ENCODE data around the gene MACF1.

MACF1 gene

GRCh38 chr1:39261712-39262221 lies 57.3 kb downstream of the MACF1 start:
- Histone ChIP-seq H2AK5ac (ENCODE audit: low read length) (no peak overlapping the region), H3K4ac (ENCODE audit: low read depth, low read length) (no peak overlapping the region), H3K23ac (ENCODE audit: low read length) (no peak overlapping the region), H2BK12ac (ENCODE audit: low read length) (no peak overlapping the region), H4K91ac (ENCODE audit: low read depth, low read length) (no peak overlapping the region), H4K12ac (ENCODE audit: low read depth, low read length) (no peak overlapping the region), H3K27ac (ENCODE audit: low read depth, low read length) (no peak overlapping the region), H3K27me3 (ENCODE audit: insufficient read depth, low read length) (no peaks in the 10 kb centered on the region), H3K4me2 (ENCODE audit: low read length) (no peak overlapping the region), H3K9ac (ENCODE audit: low read length) (no peak overlapping the region), H3K36me3 (ENCODE audit: control insufficient read depth in 1 of 2, insufficient read depth in 2 of 2, low read length in 2 of 2) (peaks cover 3 to 12% of the 10 kb centered on the region in 2 experiments), H3K18ac (ENCODE audit: low read length) (no peak overlapping the region), H2AFZ (ENCODE audit: insufficient read depth, low read length, poor library complexity) (no peak overlapping the region), H4K8ac (ENCODE audit: low read depth, low read length) (no peak overlapping the region), H3K79me2 (ENCODE audit: control insufficient read depth, insufficient read depth, low read length, poor library complexity) (no peaks in the 10 kb centered on the region), H3K79me1 (ENCODE audit: low read length) (no peaks in the 10 kb centered on the region), H3K14ac (ENCODE audit: low read length) (no peak overlapping the region), H3K4me1 (ENCODE audit: control insufficient read depth in 1 of 2, insufficient read depth in 2 of 2, low read length in 2 of 2) (no peaks in the 10 kb centered on the region), H2BK120ac (ENCODE audit: insufficient read depth, low read length, poor library complexity) (no peak overlapping the region), H3K9me3 (ENCODE audit: insufficient read depth, low read depth, low read length) (no peaks in the 10 kb centered on the region), H3K4me3 (ENCODE audit: low read depth, low read length) (no peak overlapping the region), H2BK5ac (ENCODE audit: low read depth, low read length, poor library complexity) (no peak overlapping the region)
- WGBS (ENCODE audit: extremely low coverage, insufficient coverage, insufficient read length) = no CpG with 5 or more reads among the region's 2 CpGs
- no peak for DNase-seq

GRCh38 chr1:39262802-39263201 lies 58.3 kb downstream of the MACF1 start:
- Histone ChIP-seq H3K23ac (ENCODE audit: low read length) (no peak overlapping the region), H3K27ac (ENCODE audit: low read depth, low read length) (no peak overlapping the region), H2BK5ac (ENCODE audit: low read depth, low read length, poor library complexity) (no peak overlapping the region), H3K79me1 (ENCODE audit: low read length) (no peaks in the 10 kb centered on the region), H3K4me1 (ENCODE audit: control insufficient read depth in 1 of 2, insufficient read depth in 2 of 2, low read length in 2 of 2) (no peaks in the 10 kb centered on the region), H2AK5ac (ENCODE audit: low read length) (no peak overlapping the region), H3K4me2 (ENCODE audit: low read length) (no peak overlapping the region), H2BK120ac (ENCODE audit: insufficient read depth, low read length, poor library complexity) (no peak overlapping the region), H3K4ac (ENCODE audit: low read depth, low read length) (no peak overlapping the region), H4K12ac (ENCODE audit: low read depth, low read length) (no peak overlapping the region), H3K79me2 (ENCODE audit: control insufficient read depth, insufficient read depth, low read length, poor library complexity) (no peaks in the 10 kb centered on the region), H3K36me3 (ENCODE audit: control insufficient read depth in 1 of 2, insufficient read depth in 2 of 2, low read length in 2 of 2) (peaks cover 3 to 11% of the 10 kb centered on the region in 2 experiments), H4K8ac (ENCODE audit: low read depth, low read length) (no peak overlapping the region), H3K9ac (ENCODE audit: low read length) (no peak overlapping the region), H3K14ac (ENCODE audit: low read length) (no peak overlapping the region), H3K4me3 (ENCODE audit: low read depth, low read length) (no peak overlapping the region), H2BK12ac (ENCODE audit: low read length) (no peak overlapping the region), H2AFZ (ENCODE audit: insufficient read depth, low read length, poor library complexity) (no peak overlapping the region), H3K9me3 (ENCODE audit: insufficient read depth, low read depth, low read length) (no peaks in the 10 kb centered on the region), H4K91ac (ENCODE audit: low read depth, low read length) (no peak overlapping the region), H3K18ac (ENCODE audit: low read length) (no peak overlapping the region), H3K27me3 (ENCODE audit: insufficient read depth, low read length) (no peaks in the 10 kb centered on the region)
- DNase-seq = no peak
- no CpG with 5 or more reads among the region's 4 CpGs for WGBS (ENCODE audit: extremely low coverage, insufficient coverage, insufficient read length)

- no peak overlapping the region for H3K9ac ChIP-seq (ENCODE audit: low read length)
Measured at GRCh38 chr1:39266269-39266668, 61.8 kb downstream of the MACF1 start.

GRCh38 chr1:39266792-39267191 lies 62.3 kb downstream of the MACF1 start:
- no peak overlapping the region for H4K91ac ChIP-seq (ENCODE audit: low read depth, low read length)
- H3K36me3 ChIP-seq (ENCODE audit: control insufficient read depth in 1 of 2, insufficient read depth in 2 of 2, low read length in 2 of 2) = peaks cover 2 to 7% of the 10 kb centered on the region in 2 experiments
- no peaks in the 10 kb centered on the region for H3K9me3 ChIP-seq (ENCODE audit: insufficient read depth, low read depth, low read length)
- no peak overlapping the region for H2BK12ac ChIP-seq (ENCODE audit: low read length)
- H3K27ac ChIP-seq (ENCODE audit: low read depth, low read length) = no peak overlapping the region
- H2BK120ac ChIP-seq (ENCODE audit: insufficient read depth, low read length, poor library complexity) = no peak overlapping the region
- H2AK5ac ChIP-seq (ENCODE audit: low read length) = no peak overlapping the region
- no CpG with 5 or more reads among the region's 1 CpG for WGBS (ENCODE audit: extremely low coverage, insufficient coverage, insufficient read length)
- H3K9ac ChIP-seq (ENCODE audit: low read length) = no peak overlapping the region
- H4K8ac ChIP-seq (ENCODE audit: low read depth, low read length) = no peak overlapping the region
- no peak overlapping the region for H3K4me2 ChIP-seq (ENCODE audit: low read length)
- DNase-seq = no peak
- H3K79me1 ChIP-seq (ENCODE audit: low read length) = peaks cover 3% of the 10 kb centered on the region
- no peak overlapping the region for H3K4me3 ChIP-seq (ENCODE audit: low read depth, low read length)
- no peaks in the 10 kb centered on the region for H3K79me2 ChIP-seq (ENCODE audit: control insufficient read depth, insufficient read depth, low read length, poor library complexity)
- H3K18ac ChIP-seq (ENCODE audit: low read length) = no peak overlapping the region
- no peak overlapping the region for H3K23ac ChIP-seq (ENCODE audit: low read length)
- peaks cover 12 to 21% of the 10 kb centered on the region in 2 experiments for H3K4me1 ChIP-seq (ENCODE audit: control insufficient read depth in 1 of 2, insufficient read depth in 2 of 2, low read length in 2 of 2)
- H4K12ac ChIP-seq (ENCODE audit: low read depth, low read length) = no peak overlapping the region
- H3K27me3 ChIP-seq (ENCODE audit: insufficient read depth, low read length) = no peaks in the 10 kb centered on the region
- H2BK5ac ChIP-seq (ENCODE audit: low read depth, low read length, poor library complexity) = no peak overlapping the region
- H3K14ac ChIP-seq (ENCODE audit: low read length) = no peak overlapping the region
- no peak overlapping the region for H3K4ac ChIP-seq (ENCODE audit: low read depth, low read length)
- no peak overlapping the region for H2AFZ ChIP-seq (ENCODE audit: insufficient read depth, low read length, poor library complexity)

More at GRCh38 chr1:39266269-39266668, 61.8 kb downstream of the MACF1 start:
- Histone ChIP-seq H3K18ac (ENCODE audit: low read length) (no peak overlapping the region), H4K91ac (ENCODE audit: low read depth, low read length) (no peak overlapping the region), H2BK120ac (ENCODE audit: insufficient read depth, low read length, poor library complexity) (no peak overlapping the region), H2BK5ac (ENCODE audit: low read depth, low read length, poor library complexity) (no peak overlapping the region), H3K79me2 (ENCODE audit: control insufficient read depth, insufficient read depth, low read length, poor library complexity) (no peaks in the 10 kb centered on the region), H3K27ac (ENCODE audit: low read depth, low read length) (no peak overlapping the region), H2AFZ (ENCODE audit: insufficient read depth, low read length, poor library complexity) (no peak overlapping the region), H2BK12ac (ENCODE audit: low read length) (no peak overlapping the region), H3K14ac (ENCODE audit: low read length) (no peak overlapping the region), H3K79me1 (ENCODE audit: low read length) (peaks cover 3% of the 10 kb centered on the region), H3K23ac (ENCODE audit: low read length) (no peak overlapping the region), H3K36me3 (ENCODE audit: control insufficient read depth in 1 of 2, insufficient read depth in 2 of 2, low read length in 2 of 2) (peaks cover 2 to 7% of the 10 kb centered on the region in 2 experiments), H3K4me1 (ENCODE audit: control insufficient read depth in 1 of 2, insufficient read depth in 2 of 2, low read length in 2 of 2) (peaks cover 12 to 21% of the 10 kb centered on the region in 2 experiments), H3K4me3 (ENCODE audit: low read depth, low read length) (no peak overlapping the region), H4K12ac (ENCODE audit: low read depth, low read length) (no peak overlapping the region), H3K27me3 (ENCODE audit: insufficient read depth, low read length) (no peaks in the 10 kb centered on the region), H3K9me3 (ENCODE audit: insufficient read depth, low read depth, low read length) (no peaks in the 10 kb centered on the region), H2AK5ac (ENCODE audit: low read length) (no peak overlapping the region), H4K8ac (ENCODE audit: low read depth, low read length) (no peak overlapping the region), H3K4me2 (ENCODE audit: low read length) (no peak overlapping the region), H3K4ac (ENCODE audit: low read depth, low read length) (no peak overlapping the region)
- no CpG with 5 or more reads among the region's 1 CpG for WGBS (ENCODE audit: extremely low coverage, insufficient coverage, insufficient read length)
- DNase-seq = no peak
